ENCODE measurements around the gene SHISA4. TPM values are rescaled to one million over a fixed set of nuclear protein-coding genes. Genes with fewer than 3 reads are reported as not detected.

SHISA4 gene
- total RNA-seq, 1 donor from 2014 or later = 8.6 TPM

DNA sequence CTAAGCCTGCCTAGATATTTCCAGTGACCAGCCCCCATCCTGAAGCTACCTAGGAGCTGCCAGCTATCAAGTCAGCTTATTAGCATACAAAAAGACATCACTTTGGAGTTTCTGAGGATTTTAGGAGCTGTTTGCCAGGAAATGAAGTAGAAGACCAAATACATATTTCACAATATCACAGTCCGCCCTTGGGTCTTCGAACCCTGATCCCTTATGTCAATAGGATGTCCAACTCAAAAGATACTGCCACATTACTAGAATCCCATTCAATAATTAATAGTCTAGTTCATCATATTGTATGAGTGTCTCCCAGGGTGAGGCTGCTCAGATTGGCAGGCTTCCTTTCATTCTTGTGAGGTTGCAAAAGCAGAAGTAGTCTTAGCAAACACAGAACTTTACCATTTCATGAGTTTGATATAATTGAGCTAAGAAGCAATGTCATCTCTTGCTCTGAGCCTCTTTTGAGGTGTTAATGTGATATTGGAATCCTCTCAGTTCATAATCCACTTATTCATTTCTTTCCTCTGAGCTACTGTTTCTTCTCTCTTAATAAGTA is 46.1 kb upstream of the SHISA4 start:
- Histone ChIP-seq H3K4me3 (no peak overlapping the region), H3K9me3 (no peaks in the 10 kb centered on the region), H3K36me3 (peaks cover 3% of the 10 kb centered on the region), H3K4me1 (no peaks in the 10 kb centered on the region), H3K27me3 (no peaks in the 10 kb centered on the region), H3K27ac (no peak overlapping the region)
- TF ChIP-seq, protein P1, sequence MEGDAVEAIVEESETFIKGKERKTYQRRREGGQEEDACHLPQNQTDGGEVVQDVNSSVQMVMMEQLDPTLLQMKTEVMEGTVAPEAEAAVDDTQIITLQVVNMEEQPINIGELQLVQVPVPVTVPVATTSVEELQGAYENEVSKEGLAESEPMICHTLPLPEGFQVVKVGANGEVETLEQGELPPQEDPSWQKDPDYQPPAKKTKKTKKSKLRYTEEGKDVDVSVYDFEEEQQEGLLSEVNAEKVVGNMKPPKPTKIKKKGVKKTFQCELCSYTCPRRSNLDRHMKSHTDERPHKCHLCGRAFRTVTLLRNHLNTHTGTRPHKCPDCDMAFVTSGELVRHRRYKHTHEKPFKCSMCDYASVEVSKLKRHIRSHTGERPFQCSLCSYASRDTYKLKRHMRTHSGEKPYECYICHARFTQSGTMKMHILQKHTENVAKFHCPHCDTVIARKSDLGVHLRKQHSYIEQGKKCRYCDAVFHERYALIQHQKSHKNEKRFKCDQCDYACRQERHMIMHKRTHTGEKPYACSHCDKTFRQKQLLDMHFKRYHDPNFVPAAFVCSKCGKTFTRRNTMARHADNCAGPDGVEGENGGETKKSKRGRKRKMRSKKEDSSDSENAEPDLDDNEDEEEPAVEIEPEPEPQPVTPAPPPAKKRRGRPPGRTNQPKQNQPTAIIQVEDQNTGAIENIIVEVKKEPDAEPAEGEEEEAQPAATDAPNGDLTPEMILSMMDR (IDR thresholded peaks at IDR 0.05) = no peak
- DNase-seq (no peak), ATAC-seq (peak; percentile 32)
- intact Hi-C loops (cut with DNase I) = no loop called here

DNA sequence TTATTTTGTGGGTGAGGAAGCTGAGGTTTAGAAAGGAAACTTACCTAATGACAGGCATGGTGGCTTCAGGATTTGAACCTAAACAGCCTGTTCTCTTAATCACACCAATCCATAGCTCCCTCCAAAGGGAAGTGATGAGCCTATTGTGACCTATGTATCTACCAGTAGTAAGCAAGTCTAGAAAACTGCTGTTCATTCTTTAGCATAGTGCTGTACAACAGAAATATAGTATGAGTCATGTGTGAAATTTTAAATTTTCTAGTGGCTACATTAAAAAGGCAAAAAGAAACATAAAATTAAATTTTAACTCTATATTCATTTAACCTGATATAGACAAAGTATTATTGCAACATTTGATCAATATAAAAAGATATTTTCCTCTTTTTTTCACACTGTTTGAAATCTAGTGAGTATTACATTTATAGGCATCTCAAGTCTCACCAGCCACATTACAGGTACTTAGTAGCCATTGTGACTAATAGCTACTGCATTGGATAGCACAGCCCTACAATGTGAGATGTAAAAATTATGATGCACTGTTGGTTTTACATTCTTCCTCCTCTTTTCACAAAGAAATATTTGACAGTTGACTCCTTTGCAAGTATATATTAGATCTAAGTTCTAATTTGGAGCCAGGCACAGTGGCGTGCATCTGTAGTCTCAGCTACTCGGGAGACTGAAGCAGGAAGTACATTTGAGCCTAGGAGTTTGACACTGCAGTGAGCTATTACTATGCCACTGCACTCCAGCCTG is 43.2 kb upstream of the SHISA4 start:
- Histone ChIP-seq H3K27ac (no peak overlapping the region), H3K27me3 (no peaks in the 10 kb centered on the region), H3K4me3 (no peak overlapping the region), H3K9me3 (no peaks in the 10 kb centered on the region), H3K4me1 (peaks cover 11% of the 10 kb centered on the region), H3K36me3 (peaks cover 22% of the 10 kb centered on the region)
- TF ChIP-seq, protein P1 (IDR thresholded peaks at IDR 0.05) = no peak
- no peak for DNase-seq
- intact Hi-C loops (cut with DNase I) = no loop called here
- no peak for ATAC-seq

DNA sequence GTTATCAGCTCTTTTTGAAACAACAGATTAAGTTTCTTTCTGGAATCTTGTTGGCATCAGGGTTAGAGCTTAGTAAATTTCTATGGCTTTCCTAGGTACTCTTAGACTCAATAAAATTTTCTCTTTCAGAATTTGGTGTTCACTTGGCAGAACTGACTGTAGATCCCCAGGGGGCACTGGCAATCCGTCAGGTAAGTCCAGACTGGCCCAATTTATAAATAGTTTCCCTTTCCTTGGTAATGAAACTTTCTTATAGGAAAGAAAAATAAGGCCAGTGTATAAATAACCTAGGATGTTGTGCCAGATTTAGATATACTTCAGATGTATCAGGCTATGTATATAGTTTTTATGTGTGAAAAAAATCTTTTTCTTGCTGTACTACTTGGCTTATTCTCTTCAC is 41.5 kb upstream of the SHISA4 start:
- TF ChIP-seq, protein P1 (IDR thresholded peaks at IDR 0.05) = no peak
- intact Hi-C loops (cut with DNase I) = no loop called here
- peaks cover 15% of the 10 kb centered on the region for H3K4me1 ChIP-seq
- no peaks in the 10 kb centered on the region for H3K27me3 ChIP-seq
- ATAC-seq = no peak
- H3K4me3 ChIP-seq = no peak overlapping the region
- H3K36me3 ChIP-seq = peaks cover 35% of the 10 kb centered on the region
- H3K27ac ChIP-seq = no peak overlapping the region
- DNase-seq = no peak
- H3K9me3 ChIP-seq = no peaks in the 10 kb centered on the region

DNA sequence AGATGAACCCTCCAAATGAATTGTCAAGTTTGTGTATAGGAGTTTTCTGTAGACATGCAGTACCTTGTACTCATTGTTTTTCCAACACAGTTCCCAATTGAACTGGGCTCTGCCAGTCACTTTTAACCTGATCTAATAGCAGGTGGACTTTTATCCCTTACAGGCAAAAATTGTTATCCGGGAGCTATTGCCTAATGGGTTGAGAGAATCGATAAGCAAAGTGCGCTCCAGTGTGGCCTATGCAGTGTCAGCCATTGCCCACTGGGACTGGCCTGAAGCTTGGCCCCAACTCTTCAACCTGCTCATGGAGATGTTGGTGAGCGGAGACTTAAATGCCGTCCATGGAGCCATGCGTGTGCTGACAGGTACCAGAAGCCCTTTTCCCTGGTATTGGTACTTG is 40.5 kb upstream of the SHISA4 start:
- Histone ChIP-seq H3K36me3 (peaks cover 46% of the 10 kb centered on the region), H3K27me3 (no peaks in the 10 kb centered on the region), H3K4me3 (no peak overlapping the region), H3K27ac (no peak overlapping the region), H3K4me1 (peaks cover 15% of the 10 kb centered on the region), H3K9me3 (no peaks in the 10 kb centered on the region)
- ATAC-seq (no peak), DNase-seq (no peak)
- intact Hi-C loops (cut with DNase I) = no loop called here
- TF ChIP-seq, protein P1 (IDR thresholded peaks at IDR 0.05) = no peak

DNA sequence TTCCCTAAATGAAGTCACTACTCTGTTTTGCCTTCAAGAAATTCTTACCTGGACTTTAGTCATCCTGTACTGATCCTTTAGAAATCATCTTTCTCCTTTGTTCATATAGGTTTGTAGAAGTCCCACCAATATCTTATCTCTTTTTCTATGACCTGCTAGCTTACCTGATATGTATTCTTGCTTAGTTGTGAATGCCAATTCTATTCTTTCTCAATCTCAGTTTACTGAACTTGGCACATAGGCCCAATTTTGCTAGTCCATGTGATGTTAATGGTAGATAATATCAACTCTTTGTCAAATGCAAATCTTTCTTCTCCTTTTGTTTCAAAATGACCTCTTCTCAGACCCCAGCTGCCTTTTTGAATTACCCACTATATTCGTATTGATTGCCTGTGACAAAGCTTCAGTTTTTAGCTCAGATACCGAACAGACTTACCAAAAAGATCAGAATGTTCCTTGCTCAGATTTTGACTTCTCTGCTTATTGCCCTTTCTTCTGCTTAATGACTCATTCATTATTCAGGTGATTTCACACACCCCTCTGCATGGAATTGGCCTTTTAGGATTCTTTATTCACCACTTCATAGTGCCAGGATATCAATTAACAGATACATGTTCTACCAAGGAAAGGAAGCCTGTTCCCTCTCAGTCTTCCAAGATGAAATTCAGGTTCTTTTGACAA is 39.2 kb upstream of the SHISA4 start:
- H3K4me1 ChIP-seq = peaks cover 15% of the 10 kb centered on the region
- ATAC-seq = no peak

More for the DNA sequence above, 39.2 kb upstream of the SHISA4 start:
- intact Hi-C loops (cut with DNase I) = no loop called here
- DNase-seq = no peak
- H3K9me3 ChIP-seq = no peaks in the 10 kb centered on the region
- peak overlapping the region; percentile 59 for H3K27ac ChIP-seq
- no peak overlapping the region for H3K4me3 ChIP-seq
- TF ChIP-seq, protein P1 (IDR thresholded peaks at IDR 0.05) = no peak
- no peaks in the 10 kb centered on the region for H3K27me3 ChIP-seq
- H3K36me3 ChIP-seq = peaks cover 59% of the 10 kb centered on the region
